Activated CD4-positive, alpha-beta T cell treated with anti-CD3 and anti-CD28 coated beads for 48 hours (primary cell): ENCODE results near the gene INF2.

Experiments used
- DNase-seq: peaks from one replicate; pipeline ENCODE4 v3.0.0-alpha.2; 2020

Gene INF2

GRCh38 chr14:104754213-104754851 is 64.9 kb downstream of the INF2 start:
- DNase-seq: no peak

DNA sequence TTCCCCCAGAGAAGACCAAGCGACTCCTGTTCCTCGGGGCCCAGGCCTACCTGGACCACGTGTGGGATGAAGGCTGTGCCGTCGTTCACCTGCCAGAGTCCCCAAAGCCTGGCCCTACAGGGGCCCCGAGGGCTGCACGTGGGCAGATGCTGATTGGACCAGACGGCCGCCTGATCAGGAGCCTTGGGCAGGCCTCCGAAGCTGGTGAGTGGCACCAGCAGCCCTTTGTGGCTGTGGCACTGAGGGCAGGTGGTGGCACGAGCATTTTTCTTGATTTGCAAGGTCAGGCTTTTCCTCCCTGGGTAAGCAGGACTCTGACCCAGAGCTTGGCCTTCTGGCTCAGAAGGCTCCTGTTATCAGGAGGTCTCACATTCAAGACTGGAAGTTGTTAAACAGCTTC is 66.2 kb downstream of the INF2 start:
- DNase-seq: no peak

DNA sequence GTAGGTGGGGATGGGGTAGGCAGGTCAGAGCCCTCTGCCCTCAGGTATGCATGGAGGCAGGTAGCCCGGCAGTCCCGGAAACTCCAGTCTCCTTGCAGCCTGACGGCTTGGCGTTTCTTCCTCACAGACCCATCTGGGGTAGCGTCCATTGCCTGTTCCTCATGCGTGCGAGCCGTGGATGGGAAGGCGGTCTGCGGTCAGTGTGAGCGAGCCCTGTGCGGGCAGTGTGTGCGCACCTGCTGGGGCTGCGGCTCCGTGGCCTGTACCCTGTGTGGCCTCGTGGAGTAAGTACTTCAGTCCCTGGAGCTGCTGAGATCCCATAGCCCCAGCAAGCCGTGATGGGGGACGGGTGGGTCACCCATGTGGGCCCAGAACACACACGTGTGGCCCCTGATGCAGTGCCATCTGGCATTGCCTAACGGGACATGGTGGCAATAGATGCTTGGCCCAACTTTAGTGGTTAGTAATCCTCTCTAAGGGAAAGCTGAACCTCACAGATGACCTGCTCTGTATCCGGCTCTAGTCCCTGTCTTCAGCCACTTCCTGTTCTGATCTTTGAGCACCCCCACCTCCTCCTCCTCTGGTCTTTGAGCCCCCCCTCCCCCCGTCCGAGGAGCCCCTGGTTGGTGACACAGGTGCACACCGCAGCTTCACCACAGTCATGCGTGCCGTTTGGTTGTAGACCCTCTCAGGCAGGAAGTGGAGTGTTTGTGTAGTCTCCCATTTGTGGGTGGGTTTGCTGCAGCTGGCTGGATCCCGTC is 67.2 kb downstream of the INF2 start:
- DNase-seq: no peak

DNA sequence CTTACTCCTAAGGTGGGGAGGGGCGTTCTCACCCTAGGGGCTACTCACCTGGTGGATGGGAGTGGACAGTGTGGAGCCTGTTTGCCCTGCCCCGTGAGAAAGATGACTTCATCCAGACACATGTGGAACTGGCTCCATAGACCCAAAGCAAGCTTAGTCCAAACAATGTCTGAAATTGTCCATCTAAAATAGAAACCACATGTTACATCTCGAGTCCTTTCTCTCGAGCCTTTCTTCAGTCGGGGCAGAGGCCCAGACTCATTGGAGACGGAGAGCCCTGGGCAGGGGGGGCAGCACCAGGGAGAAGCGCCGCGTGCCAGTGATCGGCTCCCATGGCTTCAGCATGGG is 67.8 kb downstream of the INF2 start:
- DNase-seq: no peak

DNA sequence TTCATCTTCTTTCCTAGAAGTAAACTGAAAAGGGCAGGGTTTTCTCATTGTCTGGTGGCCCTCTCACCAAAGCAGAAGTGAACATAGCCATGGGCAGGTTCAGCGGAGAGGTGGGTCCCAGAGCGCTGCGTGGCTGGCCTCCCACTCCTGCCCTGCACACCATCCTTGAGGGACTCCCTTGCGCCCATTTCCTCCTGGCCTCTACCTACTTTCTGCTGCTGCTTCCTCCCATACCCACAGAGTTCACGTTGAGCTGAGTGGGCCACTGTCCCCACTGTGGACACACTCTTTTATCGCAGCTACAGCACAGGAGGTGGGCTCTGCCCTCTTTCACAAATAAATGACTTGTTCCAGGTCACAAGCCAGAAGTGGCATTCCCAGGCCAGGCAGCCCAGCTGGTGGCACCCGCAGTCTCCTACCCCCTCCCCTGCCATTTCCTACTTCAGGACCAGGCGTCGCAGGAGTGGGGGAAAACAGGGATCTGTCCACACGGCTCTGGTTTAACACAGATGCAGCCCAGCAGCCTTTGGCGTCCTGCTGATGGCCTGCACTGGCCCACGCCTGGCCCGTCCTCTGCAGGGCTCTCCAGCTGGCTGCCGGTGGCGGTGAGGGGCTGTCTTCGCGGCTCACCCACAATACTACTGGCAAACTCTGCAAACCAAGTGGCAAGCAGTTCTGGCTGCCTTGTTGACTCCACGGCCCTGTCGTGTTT is 68.4 kb downstream of the INF2 start:
- DNase-seq: no peak

GRCh38 chr14:104758981-104759969 is 69.9 kb downstream of the INF2 start:
- no peak for DNase-seq

DNA sequence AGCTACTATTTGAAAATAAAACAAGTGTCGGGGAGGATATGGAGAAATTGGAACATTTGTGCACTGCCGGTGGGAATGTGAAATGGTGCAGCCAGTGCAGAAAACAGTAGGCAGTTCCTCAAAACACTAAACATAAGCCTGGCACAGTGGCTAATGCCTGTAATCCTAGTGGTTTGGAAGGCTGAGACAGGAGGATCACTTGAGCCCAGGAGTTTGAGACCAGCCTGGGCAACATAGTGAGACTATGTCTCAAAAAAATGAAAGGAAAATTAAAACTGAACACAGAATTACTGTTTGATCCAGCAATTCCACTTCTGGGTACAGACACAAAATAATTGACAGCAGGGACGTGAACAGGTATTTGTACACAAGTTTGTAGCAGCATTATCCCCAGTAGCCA is 76.1 kb downstream of the INF2 start:
- DNase-seq: no peak

DNA sequence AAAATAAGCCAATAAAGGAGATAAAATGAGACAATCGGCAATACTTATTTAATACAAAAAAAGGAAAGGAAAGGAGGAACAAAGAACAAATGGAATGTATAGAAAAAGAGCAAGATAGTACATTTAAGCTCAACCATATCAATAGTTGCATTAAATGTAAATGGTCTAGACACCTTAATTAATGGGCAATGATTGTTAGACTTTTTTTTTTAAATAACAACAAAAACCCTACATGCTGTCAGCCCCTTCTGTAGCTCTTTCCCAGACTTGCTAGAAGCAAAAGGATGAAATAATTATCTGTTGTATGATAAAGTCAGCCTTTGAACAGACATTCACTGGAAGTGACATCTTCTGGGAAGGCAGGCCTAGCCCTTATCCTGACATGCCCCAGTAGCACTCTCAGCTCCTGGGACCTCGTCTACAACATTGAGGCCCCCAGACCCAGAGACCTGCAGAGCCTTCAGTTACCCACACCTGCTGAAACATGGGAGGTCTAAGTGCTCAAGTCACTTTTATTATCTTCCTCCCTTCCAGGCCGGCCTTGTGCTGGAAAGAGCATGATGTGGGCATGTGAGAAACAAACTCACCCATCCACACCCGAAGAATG is 76.9 kb downstream of the INF2 start:
- DNase-seq: no peak

DNA sequence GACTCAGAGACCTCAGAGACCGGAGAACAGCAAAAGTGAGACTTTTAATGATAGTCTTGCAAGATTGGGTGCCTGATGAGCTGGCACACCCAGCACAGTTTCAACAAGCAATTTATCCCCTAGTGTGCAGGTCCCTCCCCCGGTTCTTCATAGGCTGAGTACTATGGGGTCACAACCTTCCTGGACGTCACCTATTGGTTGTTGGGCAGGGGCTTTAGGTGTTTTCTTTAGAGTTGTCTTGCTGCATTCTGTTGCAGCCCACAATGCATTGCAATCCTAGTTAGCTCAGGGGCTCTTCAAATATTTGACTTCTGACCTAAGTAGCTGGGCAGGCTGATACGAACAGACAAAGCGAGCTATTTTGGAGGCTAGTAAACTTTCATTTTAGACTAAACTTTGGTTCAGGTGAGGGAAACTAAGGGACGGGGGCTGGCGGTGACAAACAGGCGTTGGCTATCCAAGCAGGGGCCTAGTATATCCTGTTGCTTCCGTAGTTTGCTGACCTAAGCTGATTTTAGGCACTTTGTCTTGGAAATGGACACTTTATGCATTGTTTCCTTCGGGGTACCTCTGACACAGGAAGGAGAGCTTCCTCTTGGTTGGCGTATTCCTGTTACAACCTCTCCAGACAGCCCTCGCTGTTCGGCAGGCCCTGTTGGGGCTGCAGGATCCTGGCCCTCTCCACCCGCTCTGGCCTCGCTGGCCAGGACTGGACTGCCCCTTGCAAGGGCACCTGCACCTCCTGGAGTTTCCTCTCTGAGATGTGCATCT is 77.6 kb downstream of the INF2 start:
- no peak for DNase-seq

DNA sequence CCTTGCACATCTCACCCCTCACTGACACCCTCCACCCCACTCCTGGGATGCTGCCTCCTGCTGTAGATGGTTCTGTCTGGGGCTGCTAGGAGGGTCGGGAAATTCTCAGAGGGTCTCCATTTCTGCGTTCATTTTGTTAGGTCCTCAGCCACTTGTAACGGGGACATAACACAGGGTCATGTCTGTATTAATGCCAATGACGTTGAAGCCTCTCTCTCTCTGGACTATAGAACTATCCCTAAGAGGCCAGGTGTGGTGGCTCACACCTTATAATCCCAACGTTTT is 78.2 kb downstream of the INF2 start:
- no peak for DNase-seq

DNA sequence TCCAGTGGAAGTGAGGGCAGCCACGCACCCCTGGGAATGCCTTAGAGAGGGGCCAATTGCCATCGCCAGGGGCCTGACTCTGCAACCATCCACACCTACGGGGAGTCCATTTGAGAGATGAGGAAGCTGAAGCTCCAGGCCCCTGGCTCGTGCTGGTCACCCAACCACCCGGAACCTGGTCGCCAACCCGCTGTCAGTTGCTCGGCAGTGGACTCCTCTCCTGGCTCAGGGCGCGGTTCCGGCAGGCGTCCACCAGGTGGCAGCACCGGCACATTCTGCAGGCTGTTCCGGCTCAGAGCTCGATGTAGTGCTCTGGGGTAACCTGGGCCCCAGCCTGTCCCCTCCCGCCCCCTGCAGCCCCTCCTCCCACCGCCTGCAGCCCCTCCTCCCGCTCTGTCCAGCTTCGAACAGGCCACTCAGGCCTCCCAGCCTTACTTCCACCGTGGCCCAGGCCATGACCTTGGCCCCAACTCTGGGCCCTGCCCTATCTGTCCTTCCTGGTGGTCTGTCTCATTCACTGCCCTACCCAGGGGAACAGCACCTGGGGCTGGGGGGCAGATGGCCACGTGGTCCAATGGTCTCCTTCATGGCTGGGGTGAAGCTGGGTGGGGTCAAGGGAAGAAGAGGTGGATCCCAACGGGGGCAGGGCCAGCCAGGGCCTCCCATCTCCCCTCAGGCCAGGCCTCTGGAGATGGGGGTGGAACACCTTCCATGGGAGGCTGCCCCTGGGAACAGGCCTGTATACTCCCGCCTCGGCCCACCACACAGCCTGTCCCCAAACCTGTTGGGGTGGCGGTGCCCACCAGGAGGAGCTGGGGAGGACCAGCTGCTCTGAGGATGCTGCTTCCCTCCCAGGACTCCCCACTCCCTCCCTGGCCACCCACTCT is 79.3 kb downstream of the INF2 start:
- DNase-seq: peak; percentile 94

GRCh38 chr14:104769324-104770071 is 80.1 kb downstream of the INF2 start:
- DNase-seq: no peak

DNA sequence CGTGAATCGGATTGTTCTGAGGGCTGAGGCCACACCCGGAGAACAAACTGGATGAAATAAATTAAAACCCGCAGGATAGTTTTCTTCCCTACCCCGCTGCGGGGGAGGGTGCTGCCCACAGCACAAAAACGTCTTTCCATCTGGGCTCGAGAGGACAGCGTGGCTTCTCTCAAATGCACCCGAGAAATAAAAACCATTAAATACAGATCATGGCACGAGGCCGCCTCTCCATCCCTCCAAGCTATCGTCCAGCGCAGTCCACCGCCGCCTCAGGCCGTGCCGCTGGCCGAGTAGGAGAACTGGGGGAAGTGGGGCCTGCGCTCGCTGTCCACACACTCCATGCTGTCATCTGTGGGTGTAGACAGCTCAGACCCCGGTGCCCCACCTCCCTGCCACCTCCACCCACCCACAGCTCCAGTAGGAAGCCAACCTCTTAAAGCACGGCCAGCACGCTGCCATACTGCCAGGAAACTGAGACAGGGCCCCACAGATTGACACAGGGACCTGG is 80.7 kb downstream of the INF2 start:
- no peak for DNase-seq

- DNase-seq: peak; percentile 60
Measured at GRCh38 chr14:104770851-104771272, 81.4 kb downstream of the INF2 start.

- no peak for DNase-seq
Measured at GRCh38 chr14:104771374-104771773, 82.0 kb downstream of the INF2 start.
